CD14-positive monocyte (primary cell): Measurements from ENCODE around the gene UST. TPM values are rescaled to one million over a fixed set of nuclear protein-coding genes. Genes with fewer than 3 reads are reported as not detected.

ENCODE experiments used
- DNase-seq, 3 donors: peaks; one replicate each; pipeline ENCODE4 v3.0.0-alpha.2; 2011 to 2022
- H2AFZ ChIP-seq: 2 replicates; pipeline ENCODE4 v1.6.0; 2012; ENCODE audit warnings: mild to moderate bottlenecking, low read depth, low read length, inconsistent platforms; ENCODE audit not compliant: insufficient read depth, poor library complexity, severe bottlenecking
- H3K27ac ChIP-seq, 2 donors: 1 replicate in 1 of 2; 2 replicates in 1 of 2; pipeline ENCODE4 v1.5.1; 2012 to 2013; ENCODE audit warnings: low read length in 2 of 2, control low read depth in 1 of 2, inconsistent platforms in 1 of 2, low read depth in 1 of 2, mild to moderate bottlenecking in 1 of 2
- H3K27me3 ChIP-seq, 2 donors: one replicate each; pipeline versions ENCODE4 v1.6.0 to v1.6.1; 2011 to 2013; ENCODE audit warnings: low read length in 2 of 2; ENCODE audit not compliant: control insufficient read depth in 2 of 2, insufficient read depth in 2 of 2
- H3K36me3 ChIP-seq, 2 donors: replicated peaks in 1 of 2; 1 replicate in 1 of 2; 2 replicates in 1 of 2; pipeline versions ENCODE4 v1.5.1 to v1.6.1; 2012 to 2013; ENCODE audit warnings: low read length in 2 of 2, control low read depth in 1 of 2, inconsistent platforms in 1 of 2, mild to moderate bottlenecking in 1 of 2; ENCODE audit not compliant: insufficient read depth in 2 of 2, control insufficient read depth in 1 of 2
- H3K4me1 ChIP-seq, 2 donors: 1 replicate in 1 of 2; 2 replicates in 1 of 2; pipeline versions ENCODE4 v1.5.1 to v1.6.1; 2012 to 2013; ENCODE audit warnings: low read length in 2 of 2, control low read depth in 1 of 2, inconsistent platforms in 1 of 2, mild to moderate bottlenecking in 1 of 2, moderate library complexity in 1 of 2; ENCODE audit not compliant: insufficient read depth in 2 of 2, control insufficient read depth in 1 of 2
- H3K4me2 ChIP-seq: replicated peaks from 2 replicates; pipeline ENCODE3; 2012; ENCODE audit warnings: low read length, moderate library complexity, mild to moderate bottlenecking; ENCODE audit not compliant: poor library complexity, severe bottlenecking; ENCODE audit errors: extremely low read depth
- H3K4me3 ChIP-seq, 3 experiments: fragments of 200-600 bp in 1 of 3; sonication (generic) in 1 of 3; replicated peaks in 1 of 3; 1 replicate in 2 of 3; 2 replicates in 1 of 3; pipeline ENCODE4 v1.5.1; 2011 to 2013; ENCODE audit warnings: low read length in 3 of 3, mild to moderate bottlenecking in 3 of 3, control low read depth in 2 of 3, low read depth in 2 of 3, inconsistent platforms in 1 of 3, moderate library complexity in 1 of 3
- H3K79me2 ChIP-seq: 2 replicates; pipeline ENCODE4 v1.6.0; 2012; ENCODE audit warnings: mild to moderate bottlenecking, control low read depth, inconsistent platforms, low read length, moderate library complexity; ENCODE audit not compliant: insufficient read depth
- H3K9ac ChIP-seq: 2 replicates; pipeline ENCODE4 v1.6.0; 2017; ENCODE audit warnings: low read length, mild to moderate bottlenecking; ENCODE audit not compliant: insufficient read depth, poor library complexity, severe bottlenecking
- H3K9me3 ChIP-seq, 2 donors: replicated peaks in 1 of 2; 1 replicate in 1 of 2; 2 replicates in 1 of 2; pipeline versions ENCODE4 v1.5.1 to v1.6.1; 2012 to 2013; ENCODE audit warnings: low read length in 2 of 2, control low read depth in 1 of 2; ENCODE audit not compliant: control insufficient read depth in 1 of 2, insufficient read depth in 1 of 2
- H4K20me1 ChIP-seq: 2 replicates; pipeline ENCODE4 v1.6.0; 2012; ENCODE audit warnings: mild to moderate bottlenecking, low read length, control low read depth, moderate library complexity; ENCODE audit not compliant: insufficient read depth
- H3K27ac Mint-ChIP-seq, 7 donors: one replicate each; pipeline ENCODE4 v1.8.0; 2020; ENCODE audit warnings: mild to moderate bottlenecking in 7 of 7, mixed read lengths in 7 of 7, moderate library complexity in 6 of 7, inconsistent platforms in 2 of 7
- H3K27me3 Mint-ChIP-seq, 3 donors: one replicate each; pipeline ENCODE4 v1.8.0; 2021 to 2022; ENCODE audit warnings: low read depth in 3 of 3, mild to moderate bottlenecking in 3 of 3, mixed read lengths in 3 of 3, moderate library complexity in 3 of 3, inconsistent platforms in 1 of 3
- H3K36me3 Mint-ChIP-seq, 2 donors: one replicate each; pipeline ENCODE4 v1.8.0; 2020; ENCODE audit warnings: mixed read lengths in 2 of 2, inconsistent platforms in 1 of 2, mild to moderate bottlenecking in 1 of 2
- H3K4me1 Mint-ChIP-seq: one replicate; pipeline ENCODE4 v1.8.0; 2020; ENCODE audit warnings: mild to moderate bottlenecking, mixed read lengths
- H3K4me3 Mint-ChIP-seq, 2 donors: one replicate each; pipeline ENCODE4 v1.8.0; 2020; ENCODE audit warnings: mild to moderate bottlenecking in 2 of 2, mixed read lengths in 2 of 2, moderate library complexity in 1 of 2
- H3K9me3 Mint-ChIP-seq, 7 donors: one replicate each; pipeline ENCODE4 v1.8.0; 2020 to 2022; ENCODE audit warnings: mixed read lengths in 7 of 7, mild to moderate bottlenecking in 6 of 7, moderate library complexity in 6 of 7, inconsistent platforms in 2 of 7
- CTCF ChIP-seq: fragments of 200-600 bp; IDR thresholded peaks from one replicate; pipeline ENCODE4 v1.8.0; 2022; ENCODE audit warnings: antibody characterized with exemption, mild to moderate bottlenecking
- WGBS: methylation state at CpG from one replicate; pipeline ENCODE4 v1.1.5; 2013; ENCODE audit warnings: missing lambda C conversion rate; ENCODE audit not compliant: insufficient coverage; 5-methylcytosine and 5-hydroxymethylcytosine counted together
- intact Hi-C, 2 donors: fragments of 100-400 bp; cut with micrococcal nuclease; formaldehyde crosslinking; loops; one replicate each; pipeline versions ENCODE4 v1.15.0 to v1.15.1; 2023
- polyA plus RNA-seq, 3 donors: library from polyadenylated mRNA; depleted of rRNA in 1 of 3; unstranded in 2 of 3; stranded (reverse) in 1 of 3; fragments of 300-500 nt in 2 of 3; fragments of >200 nt in 1 of 3; fragmentation: Illumina TruSeq in 2 of 3; gene quantifications; 1 replicate in 2 of 3; 2 replicates in 1 of 3; pipeline ENCODE4 v1.2.3, GENCODE V29; 2012 to 2021

Gene UST
- polyA plus RNA-seq, 3 donors, result 0.33 to 0.53 (median 0.48) TPM

GRCh38 chr6:148893481-148893880, 146.7 kb downstream of the UST start:
- H3K27me3 Mint-ChIP-seq, result peaks cover 0 to 3% (median 0%) of the 10 kb centered on the region in 3 donors
- DNase-seq, result no peak
- intact Hi-C loops, result no loop called here
- no peaks in the 10 kb centered on the region for H3K36me3 ChIP-seq
- H2AFZ ChIP-seq, result no peak overlapping the region
- H3K79me2 ChIP-seq, result no peaks in the 10 kb centered on the region
- no peak overlapping the region for H3K4me3 Mint-ChIP-seq
- no peak overlapping the region for H3K9ac ChIP-seq
- H3K27ac Mint-ChIP-seq, result no peak overlapping the region
- no peaks in the 10 kb centered on the region for H3K27me3 ChIP-seq
- H3K4me3 ChIP-seq, result no peak overlapping the region
- no peaks in the 10 kb centered on the region for H3K9me3 Mint-ChIP-seq
- no peaks in the 10 kb centered on the region for H3K4me1 ChIP-seq
- no peaks in the 10 kb centered on the region for H3K36me3 Mint-ChIP-seq
- WGBS, result 89% methylated on average over 2 of the region's 2 CpGs
- no peak overlapping the region for H3K4me2 ChIP-seq
- no peaks in the 10 kb centered on the region for H4K20me1 ChIP-seq
- no peak overlapping the region for H3K27ac ChIP-seq
- TF ChIP-seq CTCF, result no peak
- no peaks in the 10 kb centered on the region for H3K9me3 ChIP-seq
- peaks cover 2% of the 10 kb centered on the region for H3K4me1 Mint-ChIP-seq

GRCh38 chr6:148898376-148899014, 151.7 kb downstream of the UST start:
- no peaks in the 10 kb centered on the region for H3K9me3 ChIP-seq
- Mint-ChIP-seq H3K36me3 (no peaks in the 10 kb centered on the region), H3K4me3 (no peak overlapping the region), H3K4me1 (no peaks in the 10 kb centered on the region), H3K9me3 (peaks cover 0 to 8% (median 3%) of the 10 kb centered on the region in 7 donors), H3K27me3 (peaks cover 0 to 6% (median 0%) of the 10 kb centered on the region in 3 donors), H3K27ac (no peak overlapping the region)
- no peaks in the 10 kb centered on the region for H4K20me1 ChIP-seq
- no peak for DNase-seq
- TF ChIP-seq CTCF, result no peak
- H3K36me3 ChIP-seq, result no peaks in the 10 kb centered on the region
- H3K27ac ChIP-seq, result no peak overlapping the region
- no peaks in the 10 kb centered on the region for H3K4me1 ChIP-seq
- no CpG with 5 or more reads among the region's 4 CpGs for WGBS
- no peak overlapping the region for H3K9ac ChIP-seq
- no peak overlapping the region for H3K4me3 ChIP-seq
- H3K27me3 ChIP-seq, result no peaks in the 10 kb centered on the region
- no peak overlapping the region for H3K4me2 ChIP-seq
- H3K79me2 ChIP-seq, result no peaks in the 10 kb centered on the region
- H2AFZ ChIP-seq, result no peak overlapping the region
- intact Hi-C loops, result no loop called here
